ENCODE data around the gene MYO5A.
A peak's percentile ranks its signal among the peaks of the same experiment; 100 is the strongest.

The MYO5A gene

GRCh38 chr15:52331490-52332240 lies 197.0 kb downstream of the MYO5A start:
- no peak overlapping the region for H3K27ac ChIP-seq

GRCh38 chr15:52329987-52330386 lies 198.7 kb downstream of the MYO5A start:
- TF ChIP-seq CTCF (IDR thresholded peaks at IDR 0.05) (no peak), ZFX (IDR thresholded peaks at IDR 0.05; ENCODE audit: borderline replicate concordance) (no peak)
- no peak overlapping the region for H3K27ac ChIP-seq

More at GRCh38 chr15:52331490-52332240, 197.0 kb downstream of the MYO5A start:
- TF ChIP-seq CTCF (IDR thresholded peaks at IDR 0.05) (peak; percentile 74), ZFX (IDR thresholded peaks at IDR 0.05; ENCODE audit: borderline replicate concordance) (no peak)

- TF ChIP-seq ZFX (IDR thresholded peaks at IDR 0.05; ENCODE audit: borderline replicate concordance) (no peak), CTCF (IDR thresholded peaks at IDR 0.05) (no peak)
Measured at GRCh38 chr15:52329150-52329549, 199.5 kb downstream of the MYO5A start.

GRCh38 chr15:52328680-52329079 lies 200.0 kb downstream of the MYO5A start:
- H3K27ac ChIP-seq = no peak overlapping the region
- TF ChIP-seq ZFX (IDR thresholded peaks at IDR 0.05; ENCODE audit: borderline replicate concordance) = no peak
- TF ChIP-seq CTCF (IDR thresholded peaks at IDR 0.05) = no peak

More at GRCh38 chr15:52329150-52329549, 199.5 kb downstream of the MYO5A start:
- no peak overlapping the region for H3K27ac ChIP-seq

- H3K27ac ChIP-seq = no peak overlapping the region
- no peak for TF ChIP-seq ZFX (IDR thresholded peaks at IDR 0.05; ENCODE audit: borderline replicate concordance)
- TF ChIP-seq CTCF (IDR thresholded peaks at IDR 0.05) = no peak
Measured at GRCh38 chr15:52326756-52327155, 201.9 kb downstream of the MYO5A start.

- TF ChIP-seq CTCF (IDR thresholded peaks at IDR 0.05) (no peak), ZFX (IDR thresholded peaks at IDR 0.05; ENCODE audit: borderline replicate concordance) (no peak)
- no peak overlapping the region for H3K27ac ChIP-seq
Measured at GRCh38 chr15:52324109-52324508, 204.6 kb downstream of the MYO5A start.

GRCh38 chr15:52318729-52319500 lies 209.8 kb downstream of the MYO5A start:
- no peak overlapping the region for H3K27ac ChIP-seq
- TF ChIP-seq ZFX (IDR thresholded peaks at IDR 0.05; ENCODE audit: borderline replicate concordance) (no peak), CTCF (IDR thresholded peaks at IDR 0.05) (no peak)
